Measurements from ENCODE around the gene TTLL11.

TTLL11 gene

GRCh38 chr9:121782514-121783110 lies 310.5 kb downstream of the TTLL11 start:
- Histone ChIP-seq H3K36me3 (ENCODE audit: control insufficient read depth in 2 of 2, insufficient read depth in 2 of 2, low read length in 2 of 2) (peaks cover 25 to 32% of the 10 kb centered on the region in 2 donors), H3K4me3 (ENCODE audit: low read length in 2 of 2) (no peak overlapping the region), H3K27me3 (ENCODE audit: control insufficient read depth in 1 of 2, insufficient read depth in 2 of 2, low read length in 2 of 2) (no peaks in the 10 kb centered on the region), H3K9me3 (ENCODE audit: control insufficient read depth in 2 of 2, low read length in 2 of 2) (peaks cover 0 to 4% of the 10 kb centered on the region in 2 donors), H3K27ac (ENCODE audit: low read length) (no peak overlapping the region), H3K9ac (ENCODE audit: low read length in 2 of 2) (no peak overlapping the region), H3K4me1 (ENCODE audit: control insufficient read depth, insufficient read depth, low read length) (peaks cover 13% of the 10 kb centered on the region)

GRCh38 chr9:121781701-121782464 lies 311.2 kb downstream of the TTLL11 start:
- H3K9me3 ChIP-seq (ENCODE audit: control insufficient read depth in 2 of 2, low read length in 2 of 2) = peaks cover 0 to 4% of the 10 kb centered on the region in 2 donors
- no peak overlapping the region for H3K4me3 ChIP-seq (ENCODE audit: low read length in 2 of 2)
- peaks cover 30 to 40% of the 10 kb centered on the region in 2 donors for H3K36me3 ChIP-seq (ENCODE audit: control insufficient read depth in 2 of 2, insufficient read depth in 2 of 2, low read length in 2 of 2)
- peaks cover 13% of the 10 kb centered on the region for H3K4me1 ChIP-seq (ENCODE audit: control insufficient read depth, insufficient read depth, low read length)
- H3K9ac ChIP-seq (ENCODE audit: low read length in 2 of 2) = no peak overlapping the region
- no peaks in the 10 kb centered on the region for H3K27me3 ChIP-seq (ENCODE audit: control insufficient read depth in 1 of 2, insufficient read depth in 2 of 2, low read length in 2 of 2)
- H3K27ac ChIP-seq (ENCODE audit: low read length) = no peak overlapping the region

GRCh38 chr9:121781145-121781548 lies 312.0 kb downstream of the TTLL11 start:
- peaks cover 13% of the 10 kb centered on the region for H3K4me1 ChIP-seq (ENCODE audit: control insufficient read depth, insufficient read depth, low read length)
- no peak overlapping the region for H3K27ac ChIP-seq (ENCODE audit: low read length)
- peaks cover 36 to 47% of the 10 kb centered on the region in 2 donors for H3K36me3 ChIP-seq (ENCODE audit: control insufficient read depth in 2 of 2, insufficient read depth in 2 of 2, low read length in 2 of 2)
- H3K4me3 ChIP-seq (ENCODE audit: low read length in 2 of 2) = no peak overlapping the region
- H3K9ac ChIP-seq (ENCODE audit: low read length in 2 of 2) = no peak overlapping the region
- H3K27me3 ChIP-seq (ENCODE audit: control insufficient read depth in 1 of 2, insufficient read depth in 2 of 2, low read length in 2 of 2) = no peaks in the 10 kb centered on the region
- H3K9me3 ChIP-seq (ENCODE audit: control insufficient read depth in 2 of 2, low read length in 2 of 2) = peaks cover 0 to 4% of the 10 kb centered on the region in 2 donors

- Histone ChIP-seq H3K4me1 (ENCODE audit: control insufficient read depth, insufficient read depth, low read length) (peaks cover 13% of the 10 kb centered on the region), H3K9me3 (ENCODE audit: control insufficient read depth in 2 of 2, low read length in 2 of 2) (peaks cover 0 to 4% of the 10 kb centered on the region in 2 donors), H3K36me3 (ENCODE audit: control insufficient read depth in 2 of 2, insufficient read depth in 2 of 2, low read length in 2 of 2) (peaks cover 42 to 51% of the 10 kb centered on the region in 2 donors), H3K27me3 (ENCODE audit: control insufficient read depth in 1 of 2, insufficient read depth in 2 of 2, low read length in 2 of 2) (no peaks in the 10 kb centered on the region), H3K27ac (ENCODE audit: low read length) (peak overlapping the region; percentile 81), H3K9ac (ENCODE audit: low read length in 2 of 2) (peak overlapping the region in 1 of 2 donors; percentile 54), H3K4me3 (ENCODE audit: low read length in 2 of 2) (no peak overlapping the region)
Measured at GRCh38 chr9:121780177-121781040, 312.7 kb downstream of the TTLL11 start.

- Histone ChIP-seq H3K4me3 (ENCODE audit: low read length in 2 of 2) (peak overlapping the region in 1 of 2 donors; percentile 1), H3K36me3 (ENCODE audit: control insufficient read depth in 2 of 2, insufficient read depth in 2 of 2, low read length in 2 of 2) (peaks cover 46 to 60% of the 10 kb centered on the region in 2 donors), H3K9ac (ENCODE audit: low read length in 2 of 2) (peak overlapping the region; percentile 13 to 54), H3K27ac (ENCODE audit: low read length) (peak overlapping the region; percentile 81), H3K9me3 (ENCODE audit: control insufficient read depth in 2 of 2, low read length in 2 of 2) (peaks cover 0 to 4% of the 10 kb centered on the region in 2 donors), H3K27me3 (ENCODE audit: control insufficient read depth in 1 of 2, insufficient read depth in 2 of 2, low read length in 2 of 2) (no peaks in the 10 kb centered on the region), H3K4me1 (ENCODE audit: control insufficient read depth, insufficient read depth, low read length) (peaks cover 13% of the 10 kb centered on the region)
Measured at GRCh38 chr9:121779381-121780117, 313.6 kb downstream of the TTLL11 start.

GRCh38 chr9:121778252-121779225 lies 314.6 kb downstream of the TTLL11 start:
- peaks cover 0 to 4% of the 10 kb centered on the region in 2 donors for H3K9me3 ChIP-seq (ENCODE audit: control insufficient read depth in 2 of 2, low read length in 2 of 2)
- H3K4me1 ChIP-seq (ENCODE audit: control insufficient read depth, insufficient read depth, low read length) = peaks cover 13% of the 10 kb centered on the region
- no peaks in the 10 kb centered on the region for H3K27me3 ChIP-seq (ENCODE audit: control insufficient read depth in 1 of 2, insufficient read depth in 2 of 2, low read length in 2 of 2)
- peaks cover 55 to 63% of the 10 kb centered on the region in 2 donors for H3K36me3 ChIP-seq (ENCODE audit: control insufficient read depth in 2 of 2, insufficient read depth in 2 of 2, low read length in 2 of 2)
- H3K9ac ChIP-seq (ENCODE audit: low read length in 2 of 2) = no peak overlapping the region
- no peak overlapping the region for H3K4me3 ChIP-seq (ENCODE audit: low read length in 2 of 2)
- peak overlapping the region; percentile 81 for H3K27ac ChIP-seq (ENCODE audit: low read length)

- Histone ChIP-seq H3K4me3 (ENCODE audit: low read length in 2 of 2) (no peak overlapping the region), H3K9ac (ENCODE audit: low read length in 2 of 2) (no peak overlapping the region), H3K4me1 (ENCODE audit: control insufficient read depth, insufficient read depth, low read length) (peaks cover 16% of the 10 kb centered on the region), H3K27me3 (ENCODE audit: control insufficient read depth in 1 of 2, insufficient read depth in 2 of 2, low read length in 2 of 2) (no peaks in the 10 kb centered on the region), H3K36me3 (ENCODE audit: control insufficient read depth in 2 of 2, insufficient read depth in 2 of 2, low read length in 2 of 2) (peaks cover 54 to 65% of the 10 kb centered on the region in 2 donors), H3K9me3 (ENCODE audit: control insufficient read depth in 2 of 2, low read length in 2 of 2) (peaks cover 0 to 4% of the 10 kb centered on the region in 2 donors), H3K27ac (ENCODE audit: low read length) (no peak overlapping the region)
Measured at GRCh38 chr9:121776739-121777637, 316.1 kb downstream of the TTLL11 start.

- H3K4me1 ChIP-seq (ENCODE audit: control insufficient read depth, insufficient read depth, low read length) = peaks cover 16% of the 10 kb centered on the region
- no peak overlapping the region for H3K4me3 ChIP-seq (ENCODE audit: low read length in 2 of 2)
- H3K27me3 ChIP-seq (ENCODE audit: control insufficient read depth in 1 of 2, insufficient read depth in 2 of 2, low read length in 2 of 2) = no peaks in the 10 kb centered on the region
- H3K36me3 ChIP-seq (ENCODE audit: control insufficient read depth in 2 of 2, insufficient read depth in 2 of 2, low read length in 2 of 2) = peaks cover 50 to 60% of the 10 kb centered on the region in 2 donors
- H3K9ac ChIP-seq (ENCODE audit: low read length in 2 of 2) = no peak overlapping the region
- H3K27ac ChIP-seq (ENCODE audit: low read length) = no peak overlapping the region
- peaks cover 0 to 4% of the 10 kb centered on the region in 2 donors for H3K9me3 ChIP-seq (ENCODE audit: control insufficient read depth in 2 of 2, low read length in 2 of 2)
Measured at GRCh38 chr9:121776001-121776738, 316.9 kb downstream of the TTLL11 start.
